ENCODE results near the gene MLLT3.

DNA sequence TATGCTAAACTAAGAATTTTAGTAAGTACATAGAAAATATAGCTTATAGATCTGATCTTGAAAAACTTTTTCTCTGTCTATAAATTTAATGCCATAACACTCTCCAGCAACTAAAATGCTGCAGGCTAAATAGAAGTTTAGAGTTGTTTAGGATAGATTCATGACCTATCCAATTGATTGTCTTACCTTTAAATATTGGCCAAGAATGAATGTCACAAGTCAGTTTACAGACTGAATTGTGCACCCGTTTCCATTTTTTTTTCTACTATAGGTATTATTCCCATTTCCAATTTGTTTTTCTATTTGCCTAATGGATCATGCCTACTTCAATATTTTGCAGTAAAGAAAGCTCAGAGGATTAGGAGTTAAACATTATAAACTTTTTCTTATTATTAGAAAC lies 129.5 kb downstream of the MLLT3 start:
- TF ChIP-seq, protein P1, sequence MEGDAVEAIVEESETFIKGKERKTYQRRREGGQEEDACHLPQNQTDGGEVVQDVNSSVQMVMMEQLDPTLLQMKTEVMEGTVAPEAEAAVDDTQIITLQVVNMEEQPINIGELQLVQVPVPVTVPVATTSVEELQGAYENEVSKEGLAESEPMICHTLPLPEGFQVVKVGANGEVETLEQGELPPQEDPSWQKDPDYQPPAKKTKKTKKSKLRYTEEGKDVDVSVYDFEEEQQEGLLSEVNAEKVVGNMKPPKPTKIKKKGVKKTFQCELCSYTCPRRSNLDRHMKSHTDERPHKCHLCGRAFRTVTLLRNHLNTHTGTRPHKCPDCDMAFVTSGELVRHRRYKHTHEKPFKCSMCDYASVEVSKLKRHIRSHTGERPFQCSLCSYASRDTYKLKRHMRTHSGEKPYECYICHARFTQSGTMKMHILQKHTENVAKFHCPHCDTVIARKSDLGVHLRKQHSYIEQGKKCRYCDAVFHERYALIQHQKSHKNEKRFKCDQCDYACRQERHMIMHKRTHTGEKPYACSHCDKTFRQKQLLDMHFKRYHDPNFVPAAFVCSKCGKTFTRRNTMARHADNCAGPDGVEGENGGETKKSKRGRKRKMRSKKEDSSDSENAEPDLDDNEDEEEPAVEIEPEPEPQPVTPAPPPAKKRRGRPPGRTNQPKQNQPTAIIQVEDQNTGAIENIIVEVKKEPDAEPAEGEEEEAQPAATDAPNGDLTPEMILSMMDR (IDR thresholded peaks at IDR 0.05) = no peak
- no peak for TF ChIP-seq EZH2 (IDR thresholded peaks at IDR 0.05)
- TF ChIP-seq EZH2phosphoT487 (IDR thresholded peaks at IDR 0.05) = no peak
